ENCODE results near the gene POTEE.
"Not testable (repeated sequence)": the region's sequence is repeated elsewhere in the genome, so short reads cannot be mapped to it uniquely, and the experiment has no call there.

POTEE gene

DNA sequence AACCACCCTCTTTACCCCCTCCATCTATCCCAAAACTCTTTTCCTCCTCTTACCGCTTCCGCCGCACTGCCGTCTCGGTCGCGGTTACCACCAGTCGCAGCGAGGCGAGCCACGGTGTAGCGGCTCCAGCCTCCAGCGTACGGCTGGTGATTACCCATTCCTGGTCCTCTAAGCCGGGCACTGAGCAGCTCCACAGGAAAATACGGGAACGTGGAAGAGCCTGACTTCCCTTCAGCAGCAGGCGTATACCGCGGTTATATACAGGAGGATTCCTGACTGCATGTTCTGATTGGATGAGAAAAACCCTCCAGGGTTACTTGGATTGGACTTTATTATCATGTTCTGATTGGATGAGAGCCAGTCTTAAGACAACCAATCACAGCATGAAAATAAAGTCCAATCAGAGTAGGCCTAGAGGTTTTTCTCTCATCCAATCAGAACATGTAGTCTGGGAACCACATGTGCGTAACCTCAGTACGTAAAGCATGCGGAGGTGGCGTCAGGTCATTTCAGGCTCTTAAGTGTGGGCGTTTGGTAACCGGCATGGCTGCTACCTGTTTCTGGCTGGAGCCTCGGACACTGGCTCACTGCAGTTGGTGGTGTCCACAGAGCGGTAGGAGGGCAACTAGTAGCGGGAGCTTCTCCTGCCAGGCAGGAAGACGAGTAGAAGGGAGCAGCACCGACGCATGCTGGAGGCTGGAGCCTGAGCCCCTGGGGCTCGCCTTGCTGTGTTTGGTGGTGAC lies at the start of gene POTEE:
POTEE (plus strand) TSS at position 507 of the 743 bp plus-strand sequence. CDS start 8,867 bp downstream, outside the sequence.
- DNase-seq = not testable (repeated sequence)

DNA sequence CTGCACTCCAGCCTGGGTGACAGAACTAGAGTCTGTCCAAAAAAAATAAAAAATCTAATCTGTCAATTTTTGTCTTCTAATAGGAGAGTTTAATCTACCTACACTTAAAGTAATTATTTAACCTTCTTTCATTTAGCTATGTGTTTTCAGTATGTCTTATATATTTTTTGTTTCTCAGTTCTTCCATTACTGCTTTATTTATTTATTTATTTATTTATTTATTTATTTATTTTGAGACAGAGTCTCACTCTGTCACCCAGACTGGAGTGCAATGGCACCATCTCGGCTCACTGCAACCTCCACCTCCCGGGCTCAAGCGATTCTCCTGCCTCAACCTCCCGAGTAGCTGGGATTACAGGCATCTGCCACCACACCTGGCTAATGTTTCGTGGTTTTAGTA lies 43.8 kb upstream of the POTEE start:
- not testable (repeated sequence) for DNase-seq

DNA sequence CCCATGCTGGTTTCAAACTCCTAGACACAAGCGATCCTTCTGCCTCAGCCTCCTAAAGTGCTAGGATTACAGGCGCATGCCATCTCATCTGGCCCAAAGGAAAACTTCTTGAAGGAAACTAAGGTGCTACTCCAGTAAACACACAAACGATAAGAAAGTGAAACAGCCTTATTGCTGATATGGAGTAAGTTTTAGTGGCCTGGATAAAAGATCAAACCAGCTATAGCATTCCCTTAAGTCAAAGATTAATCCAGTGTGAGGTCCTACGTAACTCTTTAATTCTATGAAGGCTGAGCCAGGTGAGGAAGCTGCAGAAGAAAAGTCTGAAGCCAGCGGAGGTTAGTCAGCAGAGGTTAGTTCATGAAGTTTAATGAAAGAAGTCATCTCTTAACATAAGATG lies 40.8 kb upstream of the POTEE start:
- DNase-seq = no peak

DNA sequence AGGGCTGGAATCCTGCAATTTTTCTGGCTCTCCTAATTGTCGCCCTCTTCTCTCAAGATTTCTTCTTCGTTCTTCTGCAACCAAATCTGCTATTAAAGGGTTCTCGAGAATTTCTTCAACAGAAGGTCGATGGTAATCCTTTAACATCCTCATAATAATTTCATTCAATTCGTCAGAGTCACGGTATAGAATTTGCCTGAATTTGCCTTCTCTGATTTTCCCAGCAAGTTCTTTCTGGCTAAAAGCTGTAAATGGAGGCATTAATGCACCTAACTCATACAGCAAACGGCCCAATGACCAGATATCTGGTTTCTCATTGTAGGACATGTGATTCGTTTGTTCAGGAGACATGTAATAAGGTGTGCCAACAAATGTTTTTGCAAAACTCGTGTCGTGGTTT lies 31.3 kb upstream of the POTEE start:
- DNase-seq = not testable (repeated sequence)

DNA sequence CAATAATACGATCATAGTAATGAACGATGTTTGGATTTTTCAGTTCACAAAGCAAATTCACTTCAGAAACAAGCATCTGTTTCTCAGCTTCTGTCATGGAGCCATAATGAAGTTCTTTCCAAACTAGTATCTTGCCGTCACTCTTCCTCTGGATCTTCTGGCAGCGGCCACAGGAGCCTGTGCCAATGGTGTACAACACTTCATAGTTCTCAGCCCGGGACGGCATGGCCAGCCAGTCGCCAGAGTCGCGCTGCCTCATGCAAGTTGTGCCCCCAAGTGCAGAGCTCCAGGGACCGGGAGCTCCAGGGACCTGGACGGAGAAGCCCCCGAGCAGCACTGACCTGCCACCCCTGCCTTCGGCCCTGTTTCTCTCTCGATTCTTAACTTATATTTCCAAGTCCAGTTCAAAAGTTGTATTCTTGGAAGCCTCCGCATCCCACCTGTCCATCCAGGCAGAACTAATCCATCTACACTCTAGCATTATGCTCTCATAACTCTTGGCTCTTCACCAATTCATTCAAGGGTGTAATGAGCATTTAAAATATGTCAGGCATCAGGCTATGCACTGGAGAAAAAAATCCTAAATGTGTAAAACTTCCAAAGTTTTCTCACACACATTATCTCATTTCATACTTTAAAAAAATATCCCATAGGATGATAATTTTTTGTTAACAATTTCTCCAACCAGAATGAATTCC lies 30.5 kb upstream of the POTEE start:
- DNase-seq = not testable (repeated sequence)

DNA sequence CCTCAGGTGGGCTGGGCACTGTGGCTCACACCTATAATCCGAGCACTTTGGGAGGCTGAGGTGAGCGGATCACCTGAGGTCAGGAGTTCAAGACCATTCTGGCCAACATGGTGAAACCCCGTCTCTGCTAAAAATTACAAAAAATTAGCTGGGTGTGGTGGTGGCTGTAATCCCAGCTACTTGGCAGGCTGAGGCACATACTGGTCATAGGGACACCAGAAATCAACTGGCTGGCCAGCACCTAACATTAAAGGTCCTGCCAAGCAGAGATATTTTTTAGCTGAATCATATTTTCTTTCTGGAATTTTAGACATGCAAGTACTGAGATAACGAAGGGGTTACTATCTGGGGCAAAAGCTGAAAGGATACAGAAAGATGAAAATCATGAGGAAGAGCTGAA lies 27.9 kb upstream of the POTEE start:
- DNase-seq = not testable (repeated sequence)

DNA sequence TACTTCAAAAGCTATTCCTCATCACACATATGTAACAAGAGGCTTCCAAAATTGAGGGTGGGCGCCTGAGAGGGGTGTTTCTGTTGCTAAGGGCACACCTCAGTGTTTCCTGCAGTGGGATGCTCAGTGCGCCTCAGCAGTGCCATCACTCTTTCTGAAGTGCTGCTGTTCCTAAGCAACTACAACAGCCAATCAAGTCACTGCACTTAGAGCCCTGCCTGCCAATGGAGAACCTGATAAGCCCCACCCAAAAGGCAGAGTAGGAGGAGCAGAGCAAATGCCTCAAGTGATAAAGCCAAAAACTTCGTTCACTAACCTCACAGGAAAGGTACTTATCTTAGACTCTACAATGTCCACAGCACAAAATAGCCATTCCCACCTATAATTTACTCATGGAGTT lies 15.9 kb upstream of the POTEE start:
- not testable (repeated sequence) for DNase-seq

DNA sequence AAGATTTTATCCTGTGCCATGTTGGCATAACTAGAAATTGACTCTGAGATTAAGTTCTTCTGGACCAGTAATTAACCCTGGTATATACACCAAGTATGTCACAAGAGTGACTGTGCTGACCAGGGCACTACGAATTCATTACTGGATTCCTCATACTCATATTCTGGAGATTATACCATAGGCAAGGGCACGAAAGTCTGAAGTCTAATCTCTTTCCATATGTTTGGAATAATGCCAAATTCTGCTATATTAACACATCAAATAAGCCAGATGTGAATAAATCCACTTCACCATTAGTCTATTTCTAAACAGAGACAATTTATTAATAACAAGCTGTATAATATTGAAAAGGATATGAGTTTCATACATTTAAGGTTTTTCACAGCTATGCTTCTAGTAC lies 13.2 kb upstream of the POTEE start:
- DNase-seq = not testable (repeated sequence)

DNA sequence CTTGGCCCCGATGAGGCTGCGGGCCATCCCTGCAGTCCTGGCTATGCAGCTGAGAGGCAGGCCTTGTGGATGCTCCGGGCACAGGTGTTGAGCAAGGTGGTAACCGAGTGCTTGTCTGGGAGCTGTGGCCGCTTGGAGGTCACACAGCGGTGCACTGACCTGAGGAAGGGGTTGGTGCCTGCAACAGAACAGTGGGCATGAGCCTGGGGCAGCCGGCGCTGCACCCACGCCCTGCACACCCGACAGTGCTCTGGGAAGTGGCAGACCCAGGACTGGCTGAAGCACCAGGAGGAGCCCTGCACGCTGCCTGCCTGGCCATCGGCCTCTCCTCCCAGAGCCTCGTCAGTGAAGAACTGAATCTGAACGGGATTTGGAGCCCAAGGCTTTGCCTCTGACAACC lies 8.2 kb upstream of the POTEE start:
- DNase-seq = no peak

DNA sequence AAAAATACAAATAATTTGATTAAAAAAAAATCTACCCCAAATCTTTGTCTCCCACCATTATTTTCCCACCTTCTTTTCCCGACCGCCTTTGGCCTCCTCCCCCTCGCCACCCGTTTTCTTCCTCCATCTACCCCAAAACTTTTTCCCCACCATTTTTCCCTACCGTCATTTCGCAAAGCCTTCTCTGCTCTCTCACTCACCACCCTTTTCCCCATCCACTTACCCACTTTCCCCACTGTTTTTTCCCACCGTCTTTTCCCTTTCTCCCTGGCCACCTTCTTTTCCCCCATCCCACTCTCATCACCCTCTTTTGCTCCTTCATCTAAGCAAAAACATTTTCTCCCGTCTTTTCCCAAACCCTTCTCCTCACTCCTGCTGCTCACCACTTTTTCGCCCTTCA lies 1.5 kb upstream of the POTEE start:
- DNase-seq = not testable (repeated sequence)

DNA sequence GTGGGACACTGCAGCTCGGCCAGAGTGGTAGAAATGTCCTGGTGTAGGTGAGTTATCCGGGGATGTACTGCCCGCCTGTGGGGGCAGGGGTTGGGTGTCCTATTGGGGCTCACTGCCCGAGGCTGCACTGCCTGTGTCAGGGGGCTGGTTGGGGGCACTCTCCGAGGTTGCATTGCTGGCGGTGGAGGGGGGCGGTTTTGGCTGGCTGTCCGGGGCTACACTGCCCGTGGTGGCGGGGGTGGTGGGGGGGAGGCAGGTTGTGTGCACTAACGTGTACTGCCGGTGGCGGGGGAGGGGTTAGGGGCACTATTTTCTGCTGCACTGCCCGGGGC lies 403 bp downstream of the POTEE start:
- not testable (repeated sequence) for DNase-seq

DNA sequence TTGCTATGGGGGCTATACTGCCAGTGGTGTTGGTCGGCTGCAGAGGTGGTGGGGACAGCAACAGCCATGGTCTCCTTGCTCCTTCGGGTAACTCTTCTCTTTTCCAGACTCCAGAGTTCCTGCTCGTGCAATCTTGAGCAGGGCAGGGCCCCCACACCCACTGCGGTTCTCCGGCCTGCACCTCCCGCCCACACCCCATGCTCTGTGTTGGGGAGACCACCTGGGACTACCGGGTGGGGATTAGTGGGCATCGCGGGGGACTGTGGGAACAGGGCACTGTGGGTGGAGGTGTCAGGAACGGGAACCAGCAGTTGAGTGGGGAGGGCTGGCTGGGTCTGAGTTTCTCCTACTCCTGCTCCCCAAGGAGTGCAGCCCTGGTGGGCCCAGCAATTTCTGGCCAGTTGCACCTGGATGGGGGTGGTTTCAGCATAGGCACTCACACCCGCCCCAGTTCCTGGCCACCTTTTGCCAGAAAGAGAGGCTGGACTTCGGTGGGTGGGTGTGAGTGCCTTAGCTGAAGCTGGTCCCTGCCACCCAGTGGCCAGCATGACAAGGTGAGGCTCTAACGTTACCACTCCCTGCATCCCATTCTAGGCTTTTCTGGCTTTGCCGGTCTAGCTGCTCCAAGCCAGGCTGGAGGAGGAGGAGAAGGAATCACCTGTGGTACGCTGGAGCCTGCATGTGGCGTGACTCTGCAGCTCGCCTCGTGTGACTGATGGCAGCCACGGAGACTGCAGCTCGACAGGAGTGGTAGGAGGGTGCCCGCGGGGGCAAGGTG lies 1.3 kb downstream of the POTEE start:
- not testable (repeated sequence) for DNase-seq

DNA sequence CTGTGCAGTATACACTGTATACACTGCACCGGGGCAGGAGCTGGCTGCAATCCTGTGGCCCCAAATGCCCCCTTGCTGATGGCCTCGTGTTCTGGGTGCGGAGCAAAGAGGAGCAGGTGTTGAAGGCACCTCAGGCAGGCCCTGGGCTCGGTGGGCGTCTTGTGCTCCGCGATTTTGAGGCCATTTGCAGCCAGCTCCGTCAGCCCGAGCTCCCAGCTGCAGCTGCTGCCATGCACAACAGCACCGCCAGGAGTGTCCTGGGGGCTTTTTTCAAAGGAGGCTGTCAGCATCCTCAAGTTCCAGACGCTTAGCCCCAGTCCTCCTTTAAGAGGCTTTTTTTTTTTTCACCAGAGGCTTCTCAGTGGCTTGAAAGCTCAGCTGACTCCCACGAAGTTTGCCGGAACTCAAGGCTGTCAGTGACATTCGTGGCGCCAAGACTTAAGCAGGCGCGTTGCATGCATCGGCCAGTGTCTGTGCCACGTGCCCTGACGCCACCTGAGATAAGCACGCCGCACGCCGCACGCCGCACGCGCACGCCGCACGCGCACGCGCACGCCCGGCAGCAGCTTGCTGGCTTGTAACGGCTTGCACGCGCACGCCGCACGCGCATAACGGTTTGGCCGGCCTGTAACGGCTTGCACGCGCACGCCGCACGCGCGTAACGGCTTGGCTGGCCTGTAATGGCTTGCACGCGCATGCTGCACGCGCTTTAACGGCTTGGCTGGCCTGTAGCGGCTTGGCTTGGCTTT lies 8.1 kb downstream of the POTEE start:
- not testable (repeated sequence) for DNase-seq

DNA sequence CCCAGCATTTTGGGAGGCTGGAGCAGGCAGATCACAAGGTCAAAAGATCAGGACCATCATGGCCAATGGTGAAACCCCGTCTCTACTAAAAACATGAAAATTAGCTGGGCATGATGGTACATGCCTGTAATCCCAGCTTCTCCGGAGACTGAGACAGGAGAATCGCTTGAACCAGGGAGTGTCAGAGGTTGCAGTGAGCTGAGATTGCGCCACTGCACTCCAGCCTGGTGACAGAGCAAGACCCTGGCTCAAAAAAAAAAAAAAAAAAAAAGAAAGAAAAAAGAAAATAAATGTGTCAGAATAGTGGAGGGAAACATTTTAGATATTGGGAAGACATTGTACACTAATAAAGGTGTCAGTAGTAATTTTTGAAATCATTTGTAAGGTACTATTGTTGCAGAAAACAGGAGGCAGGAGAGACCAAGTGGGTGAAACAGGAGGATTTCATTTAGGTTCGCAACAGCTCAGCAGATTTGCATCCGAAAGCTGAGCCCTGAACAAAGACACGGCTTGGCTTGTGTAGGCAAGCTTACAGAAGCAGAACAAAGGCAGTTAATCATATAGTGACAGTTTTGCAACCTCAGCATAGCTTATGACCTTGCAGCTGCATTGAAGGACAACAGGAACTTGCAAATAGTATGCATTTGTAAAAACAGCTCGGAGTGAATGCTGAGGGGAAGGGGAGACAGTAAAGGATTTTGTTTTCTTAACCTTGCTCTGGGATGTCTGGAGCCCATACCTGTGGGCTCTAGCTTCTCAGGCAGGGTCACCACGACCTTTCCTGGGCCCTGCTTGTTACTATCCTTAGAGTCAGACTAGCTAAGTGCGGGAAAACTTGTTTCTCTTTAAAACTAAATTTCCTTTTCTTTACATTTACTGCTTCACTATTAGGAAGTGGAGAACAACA lies 26.5 kb downstream of the POTEE start:
- not testable (repeated sequence) for DNase-seq

Measured in DMS 273 treated with DMSO at 0.1 percent for 48 hours (cell line).